ENCODE data around the gene ADCY9.

GRCh38 chr16:4082474-4083044, 33.7 kb downstream of the ADCY9 start:
- TF ChIP-seq EZH2 (IDR thresholded peaks at IDR 0.05; ENCODE audit: borderline replicate concordance, low read depth, low read length, poor library complexity, severe bottlenecking) = no peak
- no peak for TF ChIP-seq CTCF (conservative IDR thresholded peaks at IDR 0.05; ENCODE audit: low read depth, low read length)

Measured in A673 (cell line).